MM.1S (cell line): Measurements from ENCODE around the gene KCNMB4.
"Not testable (repeated sequence)": the region's sequence is repeated elsewhere in the genome, so short reads cannot be mapped to it uniquely, and the experiment has no call there.

Experiments used
- CTCF ChIP-seq: fragments of 300-600 bp; sonication (generic); IDR thresholded peaks from 2 replicates; pipeline ENCODE4 v1.5.1; 2016; ENCODE audit warnings: antibody characterized with exemption, low read length, mixed read lengths
- EZH2 ChIP-seq: fragments of 300-600 bp; sonication (generic); optimal IDR thresholded peaks from 2 replicates; pipeline ENCODE3; 2017; ENCODE audit warnings: low read depth, mild to moderate bottlenecking, antibody characterized with exemption, low read length, mixed read lengths
- EZH2phosphoT487 ChIP-seq: fragments of 300-600 bp; sonication (generic); IDR thresholded peaks from 2 replicates; pipeline ENCODE4 v1.6.1; 2018; ENCODE audit warnings: antibody characterized with exemption, low read length

GRCh38 chr12:70392631-70393030 is 26.5 kb downstream of the KCNMB4 start:
- TF ChIP-seq CTCF, EZH2, EZH2phosphoT487: not testable (repeated sequence)
